NOMO-1 (cell line): Measurements from ENCODE around the gene TYW1B.
"Not testable (repeated sequence)": the region's sequence is repeated elsewhere in the genome, so short reads cannot be mapped to it uniquely, and the experiment has no call there.

Experiments used
- DNase-seq, 2 experiments: peaks; one replicate each; lab custom pipeline; 2025; ENCODE audit not compliant: unreplicated experiment in 2 of 2; lab: John Stamatoyannopoulos, UW

The TYW1B gene, protein sequence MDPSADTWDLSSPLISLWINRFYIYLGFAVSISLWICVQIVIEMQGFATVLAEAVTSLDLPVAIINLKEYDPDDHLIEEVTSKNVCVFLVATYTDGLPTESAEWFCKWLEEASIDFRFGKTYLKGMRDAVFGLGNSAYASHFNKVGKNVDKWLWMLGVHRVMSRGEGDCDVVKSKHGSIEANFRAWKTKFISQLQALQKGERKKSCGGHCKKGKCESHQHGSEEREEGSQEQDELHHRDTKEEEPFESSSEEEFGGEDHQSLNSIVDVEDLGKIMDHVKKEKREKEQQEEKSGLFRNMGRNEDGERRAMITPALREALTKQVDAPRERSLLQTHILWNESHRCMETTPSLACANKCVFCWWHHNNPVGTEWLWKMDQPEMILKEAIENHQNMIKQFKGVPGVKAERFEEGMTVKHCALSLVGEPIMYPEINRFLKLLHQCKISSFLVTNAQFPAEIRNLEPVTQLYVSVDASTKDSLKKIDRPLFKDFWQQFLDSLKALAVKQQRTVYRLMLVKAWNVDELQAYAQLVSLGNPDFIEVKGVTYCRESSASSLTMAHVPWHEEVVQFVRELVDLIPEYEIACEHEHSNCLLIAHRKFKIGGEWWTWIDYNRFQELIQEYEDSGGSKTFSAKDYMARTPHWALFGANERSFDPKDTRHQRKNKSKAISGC

DNA sequence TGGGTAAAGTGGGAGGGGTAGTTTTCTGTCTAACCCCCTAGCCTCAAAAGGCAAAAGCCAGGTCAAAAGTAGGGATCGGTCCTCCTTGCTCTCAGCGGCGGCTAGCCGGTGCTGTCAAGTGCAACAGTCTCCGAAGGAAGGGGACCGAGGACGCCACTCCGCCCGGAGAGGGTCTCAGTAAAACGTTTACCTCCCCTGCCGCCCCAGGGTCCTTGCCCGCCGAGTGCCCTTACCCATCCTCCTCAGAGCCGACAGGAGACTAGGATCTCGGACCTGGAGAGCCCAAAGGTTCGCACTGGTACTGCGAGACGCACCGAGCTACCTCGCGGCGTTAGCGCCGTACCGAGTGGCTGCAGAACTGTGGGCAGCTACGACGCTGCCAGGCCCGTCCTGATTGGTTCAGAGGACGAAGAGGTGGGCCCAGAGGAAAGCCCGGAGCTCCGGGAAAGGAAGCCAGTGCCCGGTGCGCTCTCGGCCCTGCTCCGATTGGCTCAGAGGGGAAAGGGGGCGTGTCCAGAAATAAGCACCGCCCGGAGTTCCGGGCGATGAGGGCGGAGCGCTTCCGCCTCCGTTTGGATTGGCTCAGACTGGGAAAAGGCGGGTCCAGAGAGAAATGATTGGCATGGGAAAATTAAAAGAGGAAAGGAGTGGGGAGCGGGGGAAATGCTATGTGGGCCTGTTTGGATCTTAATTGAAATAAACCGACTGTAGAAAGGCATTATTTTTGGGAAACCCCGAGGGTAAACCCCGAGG is at the start of gene TYW1B:
TYW1B (minus strand) TSS at position 362 of the 753 bp plus-strand sequence; CDS start at position 237, 125 bp downstream.
- peak; percentile 100 for DNase-seq

DNA sequence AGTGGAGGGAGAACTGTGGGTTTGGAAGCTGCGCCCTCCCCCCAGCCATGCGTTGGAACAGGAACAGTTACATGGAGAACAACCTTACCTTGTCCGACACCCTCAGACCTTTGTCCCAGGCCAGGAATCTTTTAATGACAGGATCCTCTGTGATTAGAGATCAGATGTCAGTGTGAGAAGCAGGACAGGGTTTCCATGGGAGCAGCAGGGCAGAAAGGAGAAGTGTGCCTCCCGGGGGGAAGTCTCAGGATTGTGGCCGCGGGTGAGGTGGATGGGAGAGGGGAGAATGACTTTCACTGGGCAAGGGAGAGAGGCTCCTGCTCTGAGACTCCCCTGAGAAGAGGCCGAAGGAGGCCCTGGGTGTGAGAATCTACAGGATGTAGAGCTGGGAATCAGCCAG is 39.6 kb upstream of the TYW1B start:
- DNase-seq = not testable (repeated sequence)

DNA sequence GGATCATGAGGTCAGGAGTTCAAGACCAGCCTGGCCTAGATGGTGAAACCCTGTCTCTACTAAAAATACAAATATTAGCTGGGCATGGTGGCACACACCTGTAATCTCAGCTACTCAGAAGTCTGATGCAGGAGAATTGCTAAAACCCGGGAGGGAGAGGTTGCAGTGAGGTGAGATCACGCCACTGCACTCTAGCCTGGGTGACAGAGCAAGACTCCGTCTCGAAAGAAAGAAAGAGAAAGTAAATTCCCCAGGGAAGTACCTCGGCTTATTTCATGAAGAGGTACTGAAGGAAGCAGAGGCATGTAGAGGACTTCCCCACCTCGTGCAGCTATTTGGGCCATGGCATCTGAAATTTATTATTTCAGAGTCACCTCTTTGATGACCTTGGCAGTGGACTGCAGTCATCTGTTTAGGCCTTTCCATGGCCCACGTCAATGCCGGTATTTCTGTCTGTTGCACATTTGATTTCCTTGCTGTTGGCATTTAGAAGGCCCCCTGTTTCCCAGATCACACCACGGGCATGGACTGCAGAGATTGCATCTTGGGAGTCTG is 30.9 kb upstream of the TYW1B start:
- not testable (repeated sequence) for DNase-seq

DNA sequence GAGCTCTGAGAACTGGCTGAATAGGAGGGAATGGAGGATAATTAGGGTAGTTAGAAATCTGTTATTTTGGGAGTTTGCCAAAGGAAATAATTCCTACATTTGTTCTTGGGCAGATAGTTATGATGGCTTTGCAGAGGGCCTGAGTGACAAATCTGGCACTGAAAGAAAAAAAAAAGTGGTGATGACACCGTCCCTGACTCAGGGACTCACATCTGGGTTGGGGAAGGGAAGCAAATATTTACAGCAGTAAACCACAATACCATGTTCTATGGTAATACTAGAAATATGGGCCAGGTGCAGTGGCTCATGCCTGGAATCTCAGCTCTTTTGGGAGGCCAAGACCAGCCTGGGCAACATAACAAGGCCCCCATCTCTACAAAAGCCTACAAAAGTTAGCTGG is 29.9 kb upstream of the TYW1B start:
- DNase-seq = not testable (repeated sequence)

DNA sequence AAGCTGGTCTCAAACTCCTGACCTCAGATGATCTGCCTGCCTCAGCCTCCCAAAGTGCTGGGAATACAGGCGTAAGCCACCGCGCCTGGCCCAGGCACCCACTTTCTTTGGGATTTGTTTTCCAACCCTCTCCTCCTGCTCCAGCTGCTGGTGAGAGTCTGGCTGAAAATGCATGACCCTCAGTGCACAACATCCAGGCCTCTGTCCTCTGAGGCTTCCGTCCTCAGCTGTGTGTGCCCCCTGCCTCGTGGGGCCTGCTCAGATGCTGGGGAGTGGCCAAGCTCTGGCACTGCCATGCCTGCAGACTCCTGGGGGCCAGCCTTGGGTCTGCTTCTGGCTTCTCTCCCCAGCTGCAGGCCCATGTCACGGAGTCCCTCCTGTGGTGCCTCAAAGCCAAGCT is 27.3 kb upstream of the TYW1B start:
- DNase-seq = not testable (repeated sequence)

DNA sequence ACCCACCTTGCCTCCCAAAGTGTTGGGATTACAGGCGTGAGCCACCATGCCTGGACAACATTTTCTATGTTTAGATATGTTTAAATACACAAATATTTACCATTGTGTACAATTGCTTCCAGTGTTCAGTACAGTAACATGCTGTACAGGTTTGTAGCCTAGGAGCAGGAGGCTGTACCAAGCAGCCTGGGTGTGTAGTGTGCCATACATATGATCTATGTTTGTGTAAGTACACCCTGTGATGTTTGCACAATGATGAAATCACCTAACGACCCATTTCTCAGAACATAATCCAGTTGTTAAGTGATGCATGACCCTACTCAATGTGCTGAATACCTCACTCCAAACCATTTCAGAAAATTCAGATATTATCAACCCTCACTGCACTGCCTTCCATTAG is 24.9 kb upstream of the TYW1B start:
- not testable (repeated sequence) for DNase-seq

DNA sequence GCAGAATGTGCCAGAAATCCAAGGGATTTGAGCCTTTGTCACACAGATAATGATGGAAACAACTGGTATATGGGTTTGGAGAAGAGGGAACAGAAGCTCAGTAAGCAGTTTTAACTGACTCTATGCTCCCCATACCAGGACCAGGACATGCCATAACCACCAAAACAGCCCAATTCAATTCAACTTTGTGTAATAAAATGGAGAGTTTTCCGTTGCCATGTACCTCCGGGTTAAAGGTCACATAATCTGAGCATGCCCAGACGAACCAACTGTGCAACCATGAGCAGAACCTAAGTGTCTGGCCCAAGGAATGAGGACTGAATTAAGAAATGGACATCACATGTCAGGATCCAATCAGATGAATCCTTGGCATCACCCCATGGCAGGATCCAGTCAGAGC is 22.7 kb upstream of the TYW1B start:
- not testable (repeated sequence) for DNase-seq

DNA sequence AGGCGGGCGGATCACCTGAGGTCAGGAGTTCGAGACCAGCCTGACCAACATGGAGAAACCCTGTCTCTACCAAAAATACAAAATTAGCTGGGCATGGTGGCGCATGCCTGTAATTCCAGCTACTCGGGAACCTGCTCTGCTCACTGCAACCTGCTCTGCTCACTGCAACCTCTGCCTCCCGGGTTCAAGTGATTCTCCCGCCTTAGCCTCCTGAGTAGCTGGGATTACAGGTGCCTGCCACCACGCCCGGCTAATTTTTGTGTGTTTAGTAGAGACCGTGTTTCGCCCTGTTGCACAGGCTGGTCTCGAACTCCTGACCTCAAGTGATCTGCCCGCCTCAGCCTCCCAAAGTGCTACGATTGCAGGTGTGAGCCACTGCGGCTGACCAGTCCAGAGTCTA is 16.1 kb upstream of the TYW1B start:
- not testable (repeated sequence) for DNase-seq

DNA sequence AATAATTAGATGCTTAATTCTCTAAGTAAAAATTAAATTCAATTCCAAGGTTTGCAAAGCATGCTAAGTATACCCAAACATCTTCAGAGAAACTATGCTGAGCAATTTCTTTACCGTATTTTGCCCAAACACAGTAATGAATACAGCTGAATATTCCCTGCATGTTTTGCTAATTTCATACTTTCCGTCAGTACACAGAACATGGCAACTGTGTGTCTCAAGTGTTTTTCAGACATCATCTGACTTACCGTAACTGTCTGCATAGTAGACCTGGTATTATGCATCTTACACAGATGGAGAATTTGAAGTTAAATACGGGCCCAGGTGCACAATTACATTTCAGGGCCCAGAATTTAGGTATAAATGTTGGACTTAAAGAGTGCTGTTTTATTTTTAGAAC is 15.2 kb upstream of the TYW1B start:
- DNase-seq = not testable (repeated sequence)

DNA sequence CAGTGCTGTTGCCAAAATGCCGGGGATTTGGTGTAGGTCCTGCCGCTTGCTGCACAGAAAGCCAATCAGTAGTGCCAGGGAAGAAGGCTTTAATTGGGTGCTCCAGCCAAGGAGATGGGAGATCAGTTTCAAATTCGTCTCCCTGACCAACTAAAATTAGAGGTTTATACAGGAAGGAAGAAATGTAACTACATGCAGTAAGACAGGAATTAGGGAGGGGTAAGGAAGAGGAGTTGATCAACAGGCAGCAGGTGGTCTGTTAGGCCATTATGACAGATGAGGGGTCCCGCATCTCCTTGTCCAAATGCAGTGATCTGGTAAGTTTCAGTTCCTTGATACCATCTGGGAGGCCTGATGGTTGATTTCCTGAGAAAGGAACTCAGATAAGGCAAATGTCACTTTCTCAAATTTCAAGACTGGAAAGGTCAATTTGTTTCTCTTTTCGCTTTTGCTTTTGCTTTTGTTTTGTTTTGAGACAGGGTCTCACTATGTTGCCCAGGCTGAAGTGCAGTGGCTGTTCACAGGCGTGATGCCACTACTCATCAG is 13.0 kb upstream of the TYW1B start:
- DNase-seq = not testable (repeated sequence)

DNA sequence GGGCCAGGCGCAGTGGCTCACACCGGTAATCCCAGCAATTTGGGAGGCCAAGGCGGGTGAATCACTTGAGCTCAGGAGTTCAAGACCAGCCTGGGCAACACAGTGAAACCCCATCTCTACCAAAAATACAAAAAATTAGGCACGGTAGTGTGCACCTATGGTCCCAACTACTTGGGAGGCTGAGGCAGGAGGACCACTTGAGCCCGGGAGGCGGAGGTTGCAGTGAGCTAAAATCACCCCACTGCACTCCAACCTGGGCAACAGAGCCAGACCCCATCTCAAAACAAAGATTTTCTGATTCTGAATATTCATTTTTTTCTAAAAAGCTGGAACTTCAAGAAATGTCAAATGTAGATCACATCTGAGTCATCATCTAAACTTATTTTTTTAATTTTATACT is 10.3 kb upstream of the TYW1B start:
- DNase-seq = not testable (repeated sequence)

DNA sequence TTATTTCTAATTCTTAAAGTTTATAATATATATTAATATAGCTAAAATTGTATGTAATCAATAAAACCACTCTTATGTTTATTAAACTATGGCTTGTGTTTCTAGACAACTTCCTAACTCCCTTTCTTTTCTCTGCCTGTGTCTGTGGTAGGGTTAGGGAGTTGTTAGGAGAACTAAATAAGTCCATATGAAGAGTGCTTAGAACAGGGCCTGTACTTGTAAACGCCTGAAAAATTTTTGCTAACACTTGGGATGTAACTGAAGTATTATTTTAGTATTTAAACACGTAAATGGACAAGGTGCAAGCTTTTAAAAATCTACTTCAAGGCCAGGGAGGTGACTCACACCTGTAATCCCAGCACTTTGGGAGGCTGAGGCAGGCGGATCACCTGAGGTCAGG is 9.3 kb upstream of the TYW1B start:
- DNase-seq = not testable (repeated sequence)

DNA sequence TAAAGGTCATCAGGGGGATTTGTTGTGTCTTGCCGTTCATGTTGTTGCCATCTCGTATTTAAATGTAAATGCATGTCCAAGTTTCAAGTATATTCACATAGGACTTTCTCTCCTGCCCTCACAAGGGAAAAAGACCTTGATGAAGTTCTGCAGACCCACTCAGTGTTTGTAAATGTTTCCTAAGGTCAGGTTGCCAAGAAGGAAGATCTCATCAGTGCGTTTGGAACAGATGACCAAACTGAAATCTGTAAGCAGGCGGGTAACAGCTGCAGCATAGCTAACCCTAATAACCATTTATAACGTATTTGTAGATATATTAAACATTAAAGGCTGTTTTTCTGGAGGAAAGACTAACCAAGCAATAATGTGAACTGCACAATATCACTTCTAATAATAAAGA is 2.6 kb upstream of the TYW1B start:
- not testable (repeated sequence) for DNase-seq

DNA sequence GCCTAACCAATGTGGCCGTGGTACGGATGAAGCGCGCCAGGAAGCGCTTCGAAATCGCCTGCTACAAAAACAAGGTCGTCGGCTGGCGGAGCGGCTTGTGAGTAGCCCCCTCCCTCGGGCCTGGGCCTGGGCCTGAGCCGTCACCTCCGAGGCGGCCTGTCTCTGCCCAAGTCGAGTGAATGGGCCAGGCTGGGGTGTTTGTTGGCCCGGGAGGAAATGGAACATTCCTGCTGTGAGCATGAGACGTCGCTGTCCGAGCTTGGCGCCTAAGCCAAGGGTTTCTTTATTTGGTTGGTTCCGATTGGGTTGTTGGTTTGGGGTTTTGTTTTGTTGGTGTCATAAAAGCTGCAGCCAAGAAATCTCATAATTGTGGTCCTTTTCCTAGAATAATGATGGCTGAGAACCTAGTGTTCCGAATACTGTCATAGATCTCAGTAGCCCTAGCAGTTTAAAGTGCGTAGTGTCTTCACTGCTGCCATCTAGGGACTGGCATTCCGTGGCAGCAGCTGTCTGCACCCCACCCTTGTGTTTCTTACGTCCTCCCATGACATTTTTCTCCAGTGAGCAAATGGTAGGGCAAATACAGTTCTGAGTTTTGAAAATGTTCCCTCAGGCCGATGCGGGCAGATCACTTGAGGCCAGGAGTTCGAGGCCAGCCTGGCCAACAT is 1.8 kb upstream of the TYW1B start:
- DNase-seq = peak; percentile 79 to 90

DNA sequence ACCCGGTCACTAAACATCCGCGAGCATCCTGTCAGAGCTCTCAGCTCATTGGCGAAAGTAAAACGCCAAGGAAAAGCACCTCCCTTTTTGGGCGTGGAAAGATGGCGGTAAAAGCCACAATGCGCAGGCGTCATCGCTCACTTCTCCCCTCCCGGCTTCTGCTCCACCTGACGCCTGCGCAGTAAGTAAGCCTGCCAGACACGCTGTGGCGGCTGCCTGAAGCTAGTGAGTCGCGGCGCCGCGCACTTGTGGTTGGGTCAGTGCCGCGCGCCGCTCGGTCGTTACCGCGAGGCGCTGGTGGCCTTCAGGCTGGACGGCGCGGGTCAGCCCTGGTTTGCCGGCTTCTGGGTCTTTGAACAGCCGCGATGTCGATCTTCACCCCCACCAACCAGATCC is 1.3 kb upstream of the TYW1B start:
- peak; percentile 100 for DNase-seq

DNA sequence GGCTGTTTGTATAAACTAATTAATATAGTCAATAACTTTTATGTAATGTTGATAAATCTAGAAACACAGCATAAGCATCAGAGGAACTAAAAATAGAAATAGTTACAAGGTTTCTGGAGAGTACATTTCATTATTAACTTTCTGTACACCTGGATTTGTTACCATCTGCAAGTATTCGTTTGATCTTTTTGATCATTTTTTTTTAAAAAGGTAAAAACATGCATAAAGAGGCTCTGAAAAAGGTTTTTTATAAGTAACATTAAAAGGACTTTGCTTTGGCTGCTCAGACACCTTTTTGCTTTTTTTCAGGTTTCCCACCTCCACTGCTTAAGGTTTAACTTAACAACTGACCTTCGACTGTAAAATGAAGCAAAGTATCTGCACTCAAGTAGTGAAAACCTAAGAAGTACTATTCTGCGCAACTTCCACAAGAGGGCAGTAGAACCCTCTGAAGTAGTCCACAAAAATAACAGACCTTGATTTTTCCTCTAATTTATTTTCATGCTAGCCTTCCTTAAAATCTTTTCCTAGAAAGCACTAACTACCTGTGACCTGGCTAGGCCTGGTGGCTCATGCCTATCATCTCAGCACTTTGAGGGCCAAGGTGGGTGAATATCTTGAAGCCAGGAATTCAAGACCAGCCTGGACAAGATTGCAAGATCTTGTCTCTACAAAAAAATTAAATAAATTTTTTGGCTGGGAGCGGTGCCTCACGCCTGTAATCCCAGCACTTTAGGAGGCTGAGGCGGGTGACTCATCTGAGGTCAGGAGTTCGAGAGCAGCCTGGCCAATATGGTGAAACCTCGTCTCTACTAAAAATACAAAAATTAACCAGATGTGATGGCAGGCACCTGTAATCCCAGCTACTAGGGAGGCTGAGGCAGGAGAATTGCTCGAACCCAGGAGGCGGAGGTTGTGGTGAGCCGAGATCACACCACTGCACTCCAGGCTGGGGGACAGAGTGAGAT is 4.0 kb downstream of the TYW1B start:
- peak in 1 of 2 experiments; percentile 45 for DNase-seq

DNA sequence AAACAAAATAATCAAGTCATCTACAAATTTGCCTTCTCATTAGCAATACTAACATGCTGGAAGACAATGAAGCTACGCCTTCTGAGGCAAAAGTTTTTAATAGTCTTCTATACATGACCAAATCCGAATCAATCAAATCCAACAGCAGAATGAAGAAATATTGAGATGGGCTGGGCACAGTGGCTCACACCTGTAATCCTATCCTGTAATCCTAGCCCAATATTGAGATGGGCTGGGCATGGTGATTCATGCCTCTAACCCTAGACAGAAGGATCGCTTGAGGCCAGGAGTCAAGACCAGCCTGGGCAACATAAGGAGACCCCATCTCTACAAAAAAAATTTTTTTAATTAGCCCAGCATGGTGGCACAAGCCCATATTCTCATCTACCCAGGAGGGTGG is 5.5 kb downstream of the TYW1B start:
- DNase-seq = not testable (repeated sequence)

DNA sequence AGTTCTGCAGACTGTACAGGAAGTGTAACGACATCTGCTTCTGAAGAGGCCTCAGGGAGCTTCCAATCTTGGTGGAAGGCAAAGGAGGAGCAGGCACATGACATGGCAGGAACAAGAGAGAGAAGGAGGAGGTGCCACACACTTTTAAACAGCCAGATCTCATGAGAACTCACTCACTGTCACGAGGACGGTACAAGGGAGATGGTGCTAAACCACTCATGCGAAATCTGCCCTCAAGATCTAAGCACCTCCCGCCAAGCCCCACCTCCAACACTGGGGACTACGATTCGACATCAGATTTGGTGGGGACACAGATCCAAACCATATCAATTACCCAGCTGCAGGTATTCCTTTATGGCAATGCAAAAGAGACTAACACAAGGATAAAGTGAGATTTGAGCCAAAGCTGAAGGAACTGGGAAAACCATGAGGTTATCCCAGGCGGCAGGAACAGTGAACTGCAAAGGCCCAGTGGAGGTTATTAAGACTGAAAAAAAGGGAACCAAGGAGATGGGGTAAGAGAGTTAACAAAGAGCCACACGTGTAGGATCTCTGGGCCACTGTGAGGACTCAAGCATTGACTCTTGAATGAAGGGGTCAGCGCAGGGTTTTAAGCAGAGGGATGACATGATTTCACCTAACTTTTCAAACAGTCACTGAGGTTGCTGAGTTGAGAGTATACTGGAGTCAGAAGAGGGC is 9.2 kb downstream of the TYW1B start:
- DNase-seq = peak; percentile 44 to 69
